Spinal cord (tissue), 10 donors: Measurements from ENCODE around the gene ECPAS. TPM values are rescaled to one million over a fixed set of nuclear protein-coding genes. Genes with fewer than 3 reads are reported as not detected.
"Not testable (repeated sequence)": the region's sequence is repeated elsewhere in the genome, so short reads cannot be mapped to it uniquely, and the experiment has no call there.

ENCODE experiments used
- DNase-seq, 6 donors: peaks; one replicate each; pipeline versions ENCODE4 v3.0.0 to v3.0.0-alpha.2; 2013 to 2015; ENCODE audit warnings: low spot score in 6 of 6, low read depth in 4 of 6
- H3K27ac ChIP-seq: one replicate; pipeline ENCODE4 v1.5.1; 2013; ENCODE audit warnings: low read depth, low read length, control low read depth
- H3K27me3 ChIP-seq: one replicate; pipeline ENCODE4 v1.6.1; 2013; ENCODE audit warnings: low read length; ENCODE audit not compliant: control insufficient read depth, insufficient read depth
- H3K36me3 ChIP-seq: one replicate; pipeline ENCODE4 v1.6.1; 2013; ENCODE audit warnings: low read length; ENCODE audit not compliant: control insufficient read depth, insufficient read depth
- H3K4me1 ChIP-seq: one replicate; pipeline ENCODE4 v1.6.1; 2013; ENCODE audit warnings: low read length; ENCODE audit not compliant: control insufficient read depth, insufficient read depth
- H3K4me3 ChIP-seq: one replicate; pipeline ENCODE4 v1.5.1; 2013; ENCODE audit warnings: low read depth, low read length, control low read depth
- H3K9me3 ChIP-seq: one replicate; pipeline ENCODE4 v1.6.1; 2013; ENCODE audit warnings: low read length; ENCODE audit not compliant: control insufficient read depth, insufficient read depth
- WGBS: methylation state at CpG from one replicate; pipeline ENCODE4 v1.1.5; 2013; ENCODE audit warnings: missing lambda C conversion rate; ENCODE audit not compliant: insufficient coverage; 5-methylcytosine and 5-hydroxymethylcytosine counted together
- polyA plus RNA-seq, 2 donors: library from polyadenylated mRNA; unstranded; fragments of 120-200 nt; gene quantifications; one replicate each; pipeline ENCODE4 v1.2.1, GENCODE V29; 2013; ENCODE audit not compliant: insufficient read length in 2 of 2
- total RNA-seq, 2 donors: library from RNA; depleted of rRNA in 1 of 2; stranded (reverse); fragments of 120-200 nt in 1 of 2; fragments of >200 nt in 1 of 2; gene quantifications; one replicate each; pipeline versions ENCODE4 v1.2.3 to v1.2.4, GENCODE V29; 2013 to 2014
- donor health status: healthy.

The ECPAS gene
- total and polyA plus RNA-seq, 4 donors, result 64.4 to 120 (median 74.0) TPM

GRCh38 chr9:111450124-111450523 is 34.1 kb downstream of the ECPAS start:
- H3K27me3 ChIP-seq, result no peaks in the 10 kb centered on the region
- no peaks in the 10 kb centered on the region for H3K36me3 ChIP-seq
- DNase-seq, result no peak
- WGBS, result no CpG with 5 or more reads among the region's 2 CpGs
- H3K4me1 ChIP-seq, result no peaks in the 10 kb centered on the region
- H3K4me3 ChIP-seq, result no peak overlapping the region
- no peak overlapping the region for H3K27ac ChIP-seq
- no peaks in the 10 kb centered on the region for H3K9me3 ChIP-seq

GRCh38 chr9:111449705-111450104 is 34.5 kb downstream of the ECPAS start:
- Histone ChIP-seq H3K36me3 (no peaks in the 10 kb centered on the region), H3K27ac (no peak overlapping the region)
- no peak for DNase-seq

GRCh38 chr9:111445799-111446198 is 38.4 kb downstream of the ECPAS start:
- H3K36me3 ChIP-seq, H3K4me1 ChIP-seq, DNase-seq: not testable (repeated sequence)

More at GRCh38 chr9:111449705-111450104, 34.5 kb downstream of the ECPAS start:
- no peaks in the 10 kb centered on the region for H3K27me3 ChIP-seq
- WGBS, result 91% methylated on average over 1 of the region's 1 CpG
- H3K4me1 ChIP-seq, result no peaks in the 10 kb centered on the region
- H3K4me3 ChIP-seq, result no peak overlapping the region
- no peaks in the 10 kb centered on the region for H3K9me3 ChIP-seq

GRCh38 chr9:111443454-111443853 is 40.7 kb downstream of the ECPAS start:
- no peaks in the 10 kb centered on the region for H3K36me3 ChIP-seq
- no peaks in the 10 kb centered on the region for H3K9me3 ChIP-seq
- no peak overlapping the region for H3K27ac ChIP-seq
- no CpG with 5 or more reads among the region's 4 CpGs for WGBS
- no peak overlapping the region for H3K4me3 ChIP-seq
- no peaks in the 10 kb centered on the region for H3K27me3 ChIP-seq
- H3K4me1 ChIP-seq, result no peaks in the 10 kb centered on the region
- DNase-seq, result no peak

More at GRCh38 chr9:111445799-111446198, 38.4 kb downstream of the ECPAS start:
- not testable (repeated sequence) for H3K27ac ChIP-seq, H3K4me3 ChIP-seq, H3K9me3 ChIP-seq, H3K27me3 ChIP-seq
- no CpG with 5 or more reads among the region's 1 CpG for WGBS

- H3K4me3 ChIP-seq, result no peak overlapping the region
- H3K27ac ChIP-seq, result no peak overlapping the region
- H3K4me1 ChIP-seq, result no peaks in the 10 kb centered on the region
- WGBS, result no CpG with 5 or more reads among the region's 4 CpGs
- no peak for DNase-seq
- no peaks in the 10 kb centered on the region for H3K36me3 ChIP-seq
- H3K27me3 ChIP-seq, result no peaks in the 10 kb centered on the region
- no peaks in the 10 kb centered on the region for H3K9me3 ChIP-seq
These were observed 41.7 kb downstream of the ECPAS start for GRCh38 chr9:111442360-111443027.

- Histone ChIP-seq H3K27me3 (no peaks in the 10 kb centered on the region), H3K36me3 (no peaks in the 10 kb centered on the region), H3K9me3 (no peaks in the 10 kb centered on the region), H3K4me3 (no peak overlapping the region), H3K4me1 (no peaks in the 10 kb centered on the region), H3K27ac (no peak overlapping the region)
- DNase-seq, result no peak
- whole genome bisulfite sequencing, result no CpG with 5 or more reads among the region's 3 CpGs
These were observed 44.0 kb downstream of the ECPAS start for GRCh38 chr9:111440226-111440625.

GRCh38 chr9:111438541-111439235 is 45.5 kb downstream of the ECPAS start:
- no peaks in the 10 kb centered on the region for H3K27me3 ChIP-seq
- no peak overlapping the region for H3K27ac ChIP-seq
- DNase-seq, result peak in 2 of 6 donors; percentile 14 to 38
- no peaks in the 10 kb centered on the region for H3K9me3 ChIP-seq
- peaks cover 6% of the 10 kb centered on the region for H3K36me3 ChIP-seq
- H3K4me1 ChIP-seq, result no peaks in the 10 kb centered on the region
- 75% methylated on average over 2 of the region's 6 CpGs for WGBS
- H3K4me3 ChIP-seq, result no peak overlapping the region

- Histone ChIP-seq H3K27ac (no peak overlapping the region), H3K4me3 (no peak overlapping the region), H3K27me3 (no peaks in the 10 kb centered on the region), H3K36me3 (peaks cover 13% of the 10 kb centered on the region), H3K4me1 (no peaks in the 10 kb centered on the region), H3K9me3 (no peaks in the 10 kb centered on the region)
- WGBS, result no CpG with 5 or more reads among the region's 1 CpG
- no peak for DNase-seq
These were observed 47.6 kb downstream of the ECPAS start for GRCh38 chr9:111436571-111436970.

- 100% methylated on average over 3 of the region's 3 CpGs for WGBS
- DNase-seq, result no peak
- peaks cover 17% of the 10 kb centered on the region for H3K36me3 ChIP-seq
These were observed 51.1 kb downstream of the ECPAS start for GRCh38 chr9:111433082-111433481.

GRCh38 chr9:111431684-111432083 is 52.5 kb downstream of the ECPAS start:
- peaks cover 21% of the 10 kb centered on the region for H3K36me3 ChIP-seq
- no peak overlapping the region for H3K4me3 ChIP-seq
- no peaks in the 10 kb centered on the region for H3K27me3 ChIP-seq
- H3K27ac ChIP-seq, result no peak overlapping the region
- WGBS, result no CpG with 5 or more reads among the region's 3 CpGs
- no peak for DNase-seq
- no peaks in the 10 kb centered on the region for H3K9me3 ChIP-seq
- no peaks in the 10 kb centered on the region for H3K4me1 ChIP-seq

More at GRCh38 chr9:111433082-111433481, 51.1 kb downstream of the ECPAS start:
- no peak overlapping the region for H3K4me3 ChIP-seq
- no peak overlapping the region for H3K27ac ChIP-seq
- no peaks in the 10 kb centered on the region for H3K4me1 ChIP-seq
- H3K9me3 ChIP-seq, result no peaks in the 10 kb centered on the region
- no peaks in the 10 kb centered on the region for H3K27me3 ChIP-seq
